ENCODE results near the gene FEN1. TPM values are rescaled to one million over a fixed set of nuclear protein-coding genes. Genes with fewer than 3 reads are reported as not detected.

Gene FEN1
- total and polyA plus RNA-seq, 7 donors: 5.7 to 30.3 (median 10.3) TPM

DNA sequence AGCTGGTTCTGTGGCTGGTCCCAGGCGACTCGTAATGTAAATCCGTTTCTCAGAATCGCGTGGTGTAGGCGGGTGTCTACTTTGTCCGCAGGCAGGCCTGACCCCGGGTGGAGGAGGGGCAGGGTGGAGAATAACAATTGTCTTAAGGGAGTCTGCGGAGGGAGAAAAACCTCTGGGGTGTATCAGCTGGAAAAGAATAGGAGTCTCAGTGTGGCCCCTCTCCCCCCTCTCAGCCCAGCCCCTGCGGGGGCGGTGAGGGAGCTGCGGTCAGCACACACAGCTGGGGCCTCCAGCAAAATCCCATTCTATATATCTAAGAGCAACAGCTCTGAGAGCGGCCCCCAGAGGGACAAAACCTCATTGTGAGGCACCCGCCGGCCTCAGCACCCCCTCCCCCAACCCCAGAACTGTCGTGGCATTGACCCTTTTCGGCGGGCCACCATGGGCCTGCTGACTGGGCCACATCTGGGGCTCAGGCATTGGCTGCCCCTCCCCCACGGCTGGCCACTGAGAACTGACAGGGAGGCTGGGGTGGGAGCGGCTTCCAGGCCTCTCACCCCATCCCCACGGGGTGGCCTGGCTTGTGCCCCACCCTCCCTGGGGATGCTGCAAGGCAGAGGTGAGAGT lies 43.0 kb upstream of the FEN1 start:
- WGBS, 3 donors: 63 to 69% (median 65%) methylated on average over 19 to 21 of the region's 21 CpGs
- Histone ChIP-seq H3K36me3 (ENCODE audit: insufficient read depth in 1 of 2, low read depth in 1 of 2) (no peaks in the 10 kb centered on the region), H3K27me3 (ENCODE audit: insufficient read depth in 3 of 3, low read length in 2 of 3) (peaks cover 0 to 9% (median 2%) of the 10 kb centered on the region in 3 donors), H3K4me3 (no peak overlapping the region), H3K4me1 (peaks cover 6% of the 10 kb centered on the region), H3K9me3 (no peaks in the 10 kb centered on the region), H3K27ac (no peak overlapping the region)
- TF ChIP-seq, protein P1, sequence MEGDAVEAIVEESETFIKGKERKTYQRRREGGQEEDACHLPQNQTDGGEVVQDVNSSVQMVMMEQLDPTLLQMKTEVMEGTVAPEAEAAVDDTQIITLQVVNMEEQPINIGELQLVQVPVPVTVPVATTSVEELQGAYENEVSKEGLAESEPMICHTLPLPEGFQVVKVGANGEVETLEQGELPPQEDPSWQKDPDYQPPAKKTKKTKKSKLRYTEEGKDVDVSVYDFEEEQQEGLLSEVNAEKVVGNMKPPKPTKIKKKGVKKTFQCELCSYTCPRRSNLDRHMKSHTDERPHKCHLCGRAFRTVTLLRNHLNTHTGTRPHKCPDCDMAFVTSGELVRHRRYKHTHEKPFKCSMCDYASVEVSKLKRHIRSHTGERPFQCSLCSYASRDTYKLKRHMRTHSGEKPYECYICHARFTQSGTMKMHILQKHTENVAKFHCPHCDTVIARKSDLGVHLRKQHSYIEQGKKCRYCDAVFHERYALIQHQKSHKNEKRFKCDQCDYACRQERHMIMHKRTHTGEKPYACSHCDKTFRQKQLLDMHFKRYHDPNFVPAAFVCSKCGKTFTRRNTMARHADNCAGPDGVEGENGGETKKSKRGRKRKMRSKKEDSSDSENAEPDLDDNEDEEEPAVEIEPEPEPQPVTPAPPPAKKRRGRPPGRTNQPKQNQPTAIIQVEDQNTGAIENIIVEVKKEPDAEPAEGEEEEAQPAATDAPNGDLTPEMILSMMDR (IDR thresholded peaks at IDR 0.05): no peak
- intact Hi-C loops (cut with DNase I): no loop called here
- ATAC-seq (no peak), DNase-seq (no peak)

DNA sequence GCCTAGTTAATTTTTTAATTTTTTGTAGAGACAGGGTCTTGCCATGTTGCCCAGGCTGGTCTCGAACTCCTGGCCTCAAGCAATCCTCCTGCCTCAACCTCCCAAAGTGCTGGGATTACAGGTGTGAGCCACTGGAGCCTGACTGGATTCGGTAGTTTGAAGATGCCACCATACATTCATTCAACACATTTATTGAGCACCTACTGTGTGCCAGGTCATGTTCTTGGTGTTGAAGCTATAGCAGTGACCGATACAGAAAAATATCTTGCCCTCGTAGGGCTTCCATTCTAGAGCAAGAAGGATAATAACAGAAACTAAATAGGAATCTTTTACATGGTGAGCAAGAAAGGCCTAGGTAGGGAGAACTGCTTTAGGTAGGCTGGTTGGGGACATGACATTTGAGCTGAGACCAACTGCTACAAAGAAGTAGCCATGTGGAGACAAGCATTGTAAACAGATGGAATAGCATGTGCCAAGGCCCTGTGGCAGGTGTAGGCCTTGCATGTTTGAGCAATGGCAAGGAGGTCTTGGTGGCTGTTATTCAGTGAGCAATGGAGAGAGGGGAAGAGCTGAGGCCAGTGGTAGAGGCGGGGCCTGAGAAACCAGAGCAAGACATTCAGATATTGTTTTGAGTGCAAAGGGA lies 42.0 kb upstream of the FEN1 start:
- Histone ChIP-seq H3K9me3 (no peaks in the 10 kb centered on the region), H3K36me3 (ENCODE audit: insufficient read depth in 1 of 2, low read depth in 1 of 2) (no peaks in the 10 kb centered on the region), H3K4me1 (peaks cover 6% of the 10 kb centered on the region), H3K27me3 (ENCODE audit: insufficient read depth in 3 of 3, low read length in 2 of 3) (peaks cover 0 to 9% (median 2%) of the 10 kb centered on the region in 3 donors), H3K4me3 (no peak overlapping the region), H3K27ac (no peak overlapping the region)
- DNase-seq (no peak), ATAC-seq (no peak)
- TF ChIP-seq, protein P1 (IDR thresholded peaks at IDR 0.05): no peak
- intact Hi-C loops (cut with DNase I): no loop called here
- WGBS, 3 donors: 97 to 99% (median 98%) methylated on average over 5 of the region's 5 CpGs

DNA sequence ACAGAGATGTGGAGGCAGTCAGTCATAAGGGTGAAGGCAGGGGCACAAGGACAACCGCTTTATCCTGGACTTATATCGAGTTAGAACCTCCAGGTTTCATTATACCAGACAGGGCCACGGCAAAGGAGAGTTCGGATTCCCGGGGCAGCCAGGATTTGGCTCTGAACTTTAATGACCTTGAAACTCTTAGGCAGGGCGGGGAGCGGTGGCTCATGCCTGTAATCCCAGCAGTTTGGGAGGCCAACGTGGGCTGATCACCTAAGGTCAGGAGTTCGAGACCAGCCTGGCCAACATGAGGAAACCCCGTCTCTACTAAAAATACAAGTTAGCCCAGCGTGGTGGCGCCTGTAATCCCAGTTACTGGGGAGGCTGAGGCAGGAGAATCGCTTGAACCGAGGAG lies 41.3 kb upstream of the FEN1 start:
- intact Hi-C loops (cut with DNase I): no loop called here
- DNase-seq: no peak
- ATAC-seq: no peak
- WGBS, 3 donors: 82 to 90% (median 83%) methylated on average over 14 of the region's 14 CpGs
- Histone ChIP-seq H3K27me3 (ENCODE audit: insufficient read depth in 3 of 3, low read length in 2 of 3) (peaks cover 0 to 9% (median 2%) of the 10 kb centered on the region in 3 donors), H3K4me1 (peaks cover 6% of the 10 kb centered on the region), H3K9me3 (no peaks in the 10 kb centered on the region), H3K27ac (no peak overlapping the region), H3K4me3 (no peak overlapping the region), H3K36me3 (ENCODE audit: insufficient read depth in 1 of 2, low read depth in 1 of 2) (no peaks in the 10 kb centered on the region)
- TF ChIP-seq, protein P1 (IDR thresholded peaks at IDR 0.05): no peak

DNA sequence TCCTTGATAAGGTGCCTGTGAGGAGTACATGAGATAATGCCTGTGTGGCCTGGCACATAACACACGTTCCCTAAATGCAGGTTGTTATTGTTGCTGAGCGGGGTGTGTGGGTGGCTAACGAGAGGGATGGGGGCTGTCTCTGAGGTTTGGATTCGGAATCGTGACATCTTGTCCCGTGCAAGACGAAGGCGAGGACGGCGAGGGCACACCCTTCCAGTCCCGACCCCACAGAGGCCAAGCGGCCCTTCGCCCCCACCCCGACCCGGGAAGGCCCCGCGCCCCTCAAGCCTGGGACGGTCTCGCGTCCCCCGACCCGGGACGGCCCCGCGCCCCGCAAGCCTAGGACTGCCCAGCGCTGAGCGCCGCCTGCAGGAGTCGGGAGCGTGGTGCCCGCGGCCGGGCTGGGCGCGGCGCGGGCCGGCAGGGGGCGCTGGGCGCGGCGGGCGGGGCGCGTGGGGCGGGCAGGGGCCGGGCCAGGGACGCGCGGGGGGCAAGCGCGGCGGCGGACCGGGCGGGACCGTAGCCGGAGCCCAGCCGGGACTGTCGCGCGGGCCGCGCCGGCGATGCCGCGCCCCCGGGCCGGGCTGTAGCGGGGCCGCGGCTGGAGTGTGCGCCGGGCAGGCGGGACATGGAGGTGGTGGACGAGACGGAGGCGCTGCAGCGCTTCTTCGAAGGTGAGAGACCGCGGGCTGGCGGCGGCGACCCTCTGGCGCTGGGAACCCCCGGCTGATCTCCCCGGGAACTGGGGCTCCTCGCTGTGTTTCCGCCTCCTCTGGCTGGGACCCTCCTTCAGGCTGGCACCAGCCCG lies 40.4 kb upstream of the FEN1 start, which contains the start of gene MYRF:
MYRF (plus strand) TSS at position 520 of the 808 bp plus-strand sequence; CDS start at position 629, 109 bp downstream.
- intact Hi-C loops (cut with DNase I): no loop called here
- WGBS, 3 donors: 2 to 4% (median 4%) methylated on average over 40 to 93 of the region's 93 CpGs
- TF ChIP-seq, protein P1 (IDR thresholded peaks at IDR 0.05): peak; percentile 34
- ATAC-seq (peak; percentile 56 to 76 (median 62)), DNase-seq (peak; percentile 67 to 71)
- Histone ChIP-seq H3K36me3 (ENCODE audit: insufficient read depth in 1 of 2, low read depth in 1 of 2) (no peaks in the 10 kb centered on the region), H3K27ac (no peak within 1 kb of the TSS), H3K9me3 (no peaks in the 10 kb centered on the region), H3K4me3 (peak within 1 kb of the TSS; percentile 55), H3K4me1 (peaks cover 6% of the 10 kb centered on the region), H3K27me3 (ENCODE audit: insufficient read depth in 3 of 3, low read length in 2 of 3) (peaks cover 0 to 9% (median 3%) of the 10 kb centered on the region in 3 donors)
